BJ (cell line): Measurements from ENCODE around the gene RESP18. TPM values are rescaled to one million over a fixed set of nuclear protein-coding genes. Genes with fewer than 3 reads are reported as not detected.

ENCODE experiments used
- CTCF ChIA-PET: fragments of 350-600 bp; formaldehyde crosslinking; extraction: SDS; loops from one replicate; lab custom pipeline; 2021; ENCODE audit warnings: antibody characterized with exemption, inconsistent platforms; lab: Yijun Ruan, JAX
- POLR2A ChIA-PET: fragments of 300-600 bp; sonication (Branson Sonifier 250); formaldehyde crosslinking; extraction: SDS; loops from one replicate; lab custom pipeline; 2021; ENCODE audit warnings: antibody characterized with exemption; lab: Charles Lee
- DNase-seq: peaks from one replicate; pipeline ENCODE4 v3.0.0-alpha.2; 2011; ENCODE audit warnings: low read depth
- H3K27me3 ChIP-seq: 2 replicates; pipeline ENCODE4 v1.6.0; 2011; ENCODE audit warnings: low read length; ENCODE audit not compliant: control insufficient read depth, insufficient read depth
- H3K36me3 ChIP-seq: 2 replicates; pipeline ENCODE4 v1.5.1; 2011; ENCODE audit warnings: low read length; ENCODE audit not compliant: control insufficient read depth, insufficient read depth
- H3K4me3 ChIP-seq: 2 replicates; pipeline ENCODE4 v1.5.1; 2011; ENCODE audit warnings: low read depth, mild to moderate bottlenecking, control low read depth, low read length
- CTCF ChIP-seq: IDR thresholded peaks from 2 replicates; pipeline ENCODE4 v1.5.1; 2011; ENCODE audit warnings: low read depth, mild to moderate bottlenecking, control low read depth, inconsistent platforms, low read length, moderate library complexity; ENCODE audit not compliant: insufficient read depth
- polyA plus RNA-seq: library from polyadenylated mRNA; depleted of rRNA; stranded (reverse); fragments of >200 nt; gene quantifications from 2 replicates; pipeline ENCODE4 v1.2.3, GENCODE V29; 2011; rRNA removed
- small RNA-seq: library from RNA; depleted of rRNA; stranded (forward); fragments of <200 nt; gene quantifications from one replicate; pipeline ENCODE3, GENCODE V24; 2012; ENCODE audit warnings: low replicate concordance, low read depth; ENCODE audit not compliant: insufficient read length

Gene RESP18
- polyA plus RNA-seq, 1 experiment = not detected

GRCh38 chr2:219277703-219278654 lies 54.6 kb downstream of the RESP18 start:
- Histone ChIP-seq H3K4me3 (no peak overlapping the region), H3K27me3 (no peaks in the 10 kb centered on the region), H3K36me3 (peaks cover 14% of the 10 kb centered on the region)
- CTCF ChIA-PET = interaction anchor here (0.5 to 20.1 kb wide), 28 partner anchors 9 to 283 kb away, joined by 3 to 403 read pairs (median 4); partner anchors contain the start of genes ABCB6, ANKZF1, ATG9A and GLB1L
- POLR2A ChIA-PET = interaction anchor here (0.6 kb wide), 2 partner anchors 25 to 49 kb away, joined by 4 to 7 read pairs; partner anchors contain the start of genes ANKZF1, ATG9A and TUBA4B
- DNase-seq = peak; percentile 33
- peak; percentile 97 for TF ChIP-seq CTCF

Small RNA genes lying within 50 kb of the gene (small RNA-seq; reads per million reads assigned to genes)
- gene AC053503.3 (not detected), gene MIR153-1 (not detected)

Other genes starting within 250 kb of the RESP18 start
- gene NHEJ1, start 171.9 kb downstream of the RESP18 start, polyA plus RNA-seq = 23.9 and 24.1 TPM in 2 replicates
- 1.1 and 1.3 TPM in 2 replicates for gene SLC23A3, start 162.7 kb downstream of the RESP18 start, polyA plus RNA-seq
- gene CNPPD1, start 155.8 kb downstream of the RESP18 start, polyA plus RNA-seq = 43.5 and 66.9 TPM in 2 replicates
- gene RETREG2, start 154.5 kb downstream of the RESP18 start, polyA plus RNA-seq = 95.9 and 131 TPM in 2 replicates
- 45.6 and 62.9 TPM in 2 replicates for gene ZFAND2B, start 126.0 kb downstream of the RESP18 start, polyA plus RNA-seq
- 20.3 and 33.4 TPM in 2 replicates for gene ABCB6, start 113.8 kb downstream of the RESP18 start, polyA plus RNA-seq
- gene ATG9A, start 103.1 kb downstream of the RESP18 start, polyA plus RNA-seq = 105 and 132 TPM in 2 replicates
- 30.0 and 37.7 TPM in 2 replicates for gene ANKZF1, start 102.9 kb downstream of the RESP18 start, polyA plus RNA-seq
- gene GLB1L, start 87.3 kb downstream of the RESP18 start, polyA plus RNA-seq = 9.4 and 9.5 TPM in 2 replicates
- 41.6 and 64.2 TPM in 2 replicates for gene STK16, start 87.3 kb downstream of the RESP18 start, polyA plus RNA-seq
- not detected in 2 replicates for gene TUBA4B, start 79.5 kb downstream of the RESP18 start, polyA plus RNA-seq
- 16.8 and 23.0 TPM in 2 replicates for gene TUBA4A, start 78.8 kb downstream of the RESP18 start, polyA plus RNA-seq
- gene DNAJB2, start 53.4 kb downstream of the RESP18 start, polyA plus RNA-seq = 45.0 and 57.3 TPM in 2 replicates
- gene PTPRN, start 23.3 kb downstream of the RESP18 start, polyA plus RNA-seq = 3.2 and 7.0 TPM in 2 replicates
- gene DNPEP, start 55.2 kb upstream of the RESP18 start, polyA plus RNA-seq = 69.2 and 134 TPM in 2 replicates
- gene DES, start 85.6 kb upstream of the RESP18 start, polyA plus RNA-seq = 5.4 and 7.0 TPM in 2 replicates
- gene SPEG, start 102.1 kb upstream of the RESP18 start, polyA plus RNA-seq = 47.0 and 69.9 TPM in 2 replicates
- gene GMPPA, start 166.1 kb upstream of the RESP18 start, polyA plus RNA-seq = 123 and 171 TPM in 2 replicates
- 0.04 and 0.09 TPM in 2 replicates for gene ASIC4, start 181.7 kb upstream of the RESP18 start, polyA plus RNA-seq
- 65.0 and 119 TPM in 2 replicates for gene CHPF, start 211.1 kb upstream of the RESP18 start, polyA plus RNA-seq
- gene TMEM198, start 211.3 kb upstream of the RESP18 start, polyA plus RNA-seq = 2.5 and 4.0 TPM in 2 replicates
- 47.2 and 75.9 TPM in 2 replicates for gene OBSL1, start 238.8 kb upstream of the RESP18 start, polyA plus RNA-seq
- 0.94 and 1.5 TPM in 2 replicates for gene INHA, start 239.6 kb upstream of the RESP18 start, polyA plus RNA-seq